Activated CD4-positive, alpha-beta T cell treated with anti-CD3 and anti-CD28 coated beads, Interleukin-2, amount 10 ng/mL, durations not matched to agents 24 days and 14 days (primary cell): Measurements from ENCODE around the gene LPA. TPM values are rescaled to one million over a fixed set of nuclear protein-coding genes. Genes with fewer than 3 reads are reported as not detected.
A peak's percentile ranks its signal among the peaks of the same experiment; 100 is the strongest.
"Not testable (repeated sequence)": the region's sequence is repeated elsewhere in the genome, so short reads cannot be mapped to it uniquely, and the experiment has no call there.

ENCODE experiments used
- DNase-seq: peaks from one replicate; pipeline ENCODE4 v3.0.0; 2022
- H3K27ac Mint-ChIP-seq: one replicate; pipeline ENCODE4 v1.8.0; 2022; ENCODE audit warnings: mild to moderate bottlenecking, mixed read lengths
- H3K27me3 Mint-ChIP-seq: one replicate; pipeline ENCODE4 v1.8.0; 2022; ENCODE audit warnings: mixed read lengths
- H3K36me3 Mint-ChIP-seq: one replicate; pipeline ENCODE4 v1.8.0; 2022; ENCODE audit warnings: low read depth, mild to moderate bottlenecking, mixed read lengths
- H3K4me1 Mint-ChIP-seq: one replicate; pipeline ENCODE4 v1.8.0; 2021; ENCODE audit warnings: mixed read lengths
- H3K4me3 Mint-ChIP-seq: one replicate; pipeline ENCODE4 v1.8.0; 2022; ENCODE audit warnings: mild to moderate bottlenecking, moderate library complexity, mixed read lengths
- H3K9me3 Mint-ChIP-seq: one replicate; pipeline ENCODE4 v1.8.0; 2021; ENCODE audit warnings: mixed read lengths
- intact Hi-C: fragments of 100-400 bp; cut with micrococcal nuclease; formaldehyde crosslinking; loops from one replicate; pipeline ENCODE4 v1.15.1; 2023
- total RNA-seq: library from RNA; stranded (reverse); gene quantifications from 2 replicates; pipeline ENCODE4 v1.2.3, GENCODE V29; 2022

The LPA gene
- total RNA-seq, 1 donor from 2014 or later: not detected

DNA sequence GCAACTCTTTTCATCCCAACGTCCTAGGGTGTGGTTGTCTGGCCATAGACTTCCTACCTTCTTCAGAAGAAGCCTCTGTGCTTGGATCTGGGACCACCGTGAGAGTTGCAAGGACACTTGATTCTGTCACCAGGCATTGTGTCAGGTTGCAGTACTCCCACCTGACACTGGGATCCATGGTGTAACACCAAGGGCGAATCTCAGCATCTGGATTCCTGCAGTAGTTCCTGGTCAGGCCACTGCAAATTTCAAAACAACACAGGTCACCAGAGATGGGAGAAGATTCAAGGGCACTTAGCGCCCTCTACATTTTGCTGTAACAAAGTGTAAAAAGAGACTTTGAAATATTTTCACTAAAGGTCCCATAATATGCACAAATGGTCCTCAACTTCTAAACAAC lies 68.8 kb downstream of the LPA start:
- H3K36me3 Mint-ChIP-seq, H3K9me3 Mint-ChIP-seq, H3K27ac Mint-ChIP-seq, DNase-seq, H3K4me3 Mint-ChIP-seq, H3K27me3 Mint-ChIP-seq, intact Hi-C loops, H3K4me1 Mint-ChIP-seq: not testable (repeated sequence)

DNA sequence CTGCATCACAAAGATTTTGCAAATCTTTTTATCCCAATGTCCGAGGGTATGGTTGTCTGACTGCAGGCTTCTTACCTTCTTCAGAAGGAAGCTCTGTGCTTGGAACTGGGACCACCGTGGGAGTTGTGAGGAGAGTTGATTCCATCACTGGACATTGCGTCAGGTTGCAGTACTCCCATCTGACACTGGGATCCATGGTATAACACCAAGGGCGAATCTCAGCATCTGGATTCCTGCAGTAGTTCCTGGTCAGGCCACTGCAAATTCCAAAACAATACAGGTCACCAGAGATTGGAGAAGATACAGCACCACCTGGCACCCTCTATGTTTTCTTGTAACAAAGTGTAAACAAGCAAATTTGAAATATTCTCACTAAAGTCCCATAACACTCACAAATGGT lies 77.7 kb downstream of the LPA start:
- Mint-ChIP-seq H3K4me1 (no peaks in the 10 kb centered on the region), H3K27ac (no peak overlapping the region), H3K36me3 (no peaks in the 10 kb centered on the region), H3K27me3 (peaks cover 2% of the 10 kb centered on the region), H3K4me3 (no peak overlapping the region), H3K9me3 (no peaks in the 10 kb centered on the region)
- intact Hi-C loops: no loop called here
- no peak for DNase-seq

- Mint-ChIP-seq H3K27me3 (peaks cover 4% of the 10 kb centered on the region), H3K4me1 (no peaks in the 10 kb centered on the region), H3K27ac (no peak overlapping the region), H3K9me3 (no peaks in the 10 kb centered on the region), H3K36me3 (no peaks in the 10 kb centered on the region), H3K4me3 (no peak overlapping the region)
- intact Hi-C loops: no loop called here
- DNase-seq: no peak
Observed at GRCh38 chr6:160583794-160584193, 80.3 kb downstream of the LPA start.

DNA sequence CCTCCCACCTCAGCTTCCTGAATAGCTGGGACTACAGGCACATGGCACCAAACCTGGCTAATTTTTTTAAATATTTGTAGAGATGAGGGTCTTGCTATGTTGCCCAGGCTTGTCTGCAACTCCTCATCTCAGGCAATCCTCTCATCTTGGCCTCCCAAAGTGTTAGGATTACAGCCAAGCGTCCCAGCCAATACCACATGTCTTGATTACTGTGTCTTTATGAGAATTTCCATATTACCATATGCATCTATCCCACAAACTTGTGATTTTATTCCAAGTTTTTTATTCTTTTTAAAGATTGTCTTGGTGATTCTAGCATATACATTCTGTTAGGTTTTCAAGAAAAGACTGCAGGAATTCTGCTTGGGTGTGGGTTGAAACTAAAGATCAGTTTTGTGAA lies 82.7 kb downstream of the LPA start:
- Mint-ChIP-seq H3K4me1 (no peaks in the 10 kb centered on the region), H3K36me3 (no peaks in the 10 kb centered on the region), H3K9me3 (no peaks in the 10 kb centered on the region), H3K27ac (no peak overlapping the region), H3K27me3 (peaks cover 4% of the 10 kb centered on the region), H3K4me3 (no peak overlapping the region)
- intact Hi-C loops: no loop called here
- DNase-seq: no peak

- H3K27ac Mint-ChIP-seq, DNase-seq, H3K36me3 Mint-ChIP-seq, H3K4me1 Mint-ChIP-seq, intact Hi-C loops, H3K9me3 Mint-ChIP-seq, H3K4me3 Mint-ChIP-seq: not testable (repeated sequence)
- H3K27me3 Mint-ChIP-seq: peaks cover 10% of the 10 kb centered on the region
Observed at GRCh38 chr6:160578515-160578914, 85.6 kb downstream of the LPA start.

DNA sequence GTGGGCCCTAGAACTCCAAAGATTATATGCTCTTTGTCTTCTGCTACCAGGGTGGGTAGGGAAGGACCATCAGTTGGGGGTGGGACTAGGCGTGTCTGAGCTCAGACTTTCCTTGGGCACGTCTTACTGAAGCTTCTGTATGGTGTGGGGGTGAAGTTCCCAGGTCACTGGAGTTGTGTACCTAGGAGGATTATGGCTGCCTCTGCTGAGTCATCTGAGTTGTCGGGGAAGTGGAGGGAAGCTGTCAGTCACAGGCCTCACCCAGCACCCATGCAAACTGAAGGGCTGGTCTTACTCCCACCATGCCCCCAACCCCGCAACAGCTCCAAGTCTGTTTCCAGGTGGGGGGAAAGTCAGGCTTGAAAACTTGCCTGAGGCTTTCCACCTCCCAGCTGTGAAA lies 90.1 kb downstream of the LPA start:
- Mint-ChIP-seq H3K4me1 (no peaks in the 10 kb centered on the region), H3K4me3 (no peak overlapping the region), H3K9me3 (no peaks in the 10 kb centered on the region), H3K27ac (no peak overlapping the region), H3K36me3 (no peaks in the 10 kb centered on the region), H3K27me3 (peaks cover 6% of the 10 kb centered on the region)
- DNase-seq: no peak
- intact Hi-C loops: no loop called here

GRCh38 chr6:160571201-160571600 lies 92.9 kb downstream of the LPA start:
- H3K4me1 Mint-ChIP-seq, H3K9me3 Mint-ChIP-seq, H3K27ac Mint-ChIP-seq, H3K4me3 Mint-ChIP-seq, H3K36me3 Mint-ChIP-seq, DNase-seq, intact Hi-C loops: not testable (repeated sequence)
- peaks cover 11% of the 10 kb centered on the region for H3K27me3 Mint-ChIP-seq

DNA sequence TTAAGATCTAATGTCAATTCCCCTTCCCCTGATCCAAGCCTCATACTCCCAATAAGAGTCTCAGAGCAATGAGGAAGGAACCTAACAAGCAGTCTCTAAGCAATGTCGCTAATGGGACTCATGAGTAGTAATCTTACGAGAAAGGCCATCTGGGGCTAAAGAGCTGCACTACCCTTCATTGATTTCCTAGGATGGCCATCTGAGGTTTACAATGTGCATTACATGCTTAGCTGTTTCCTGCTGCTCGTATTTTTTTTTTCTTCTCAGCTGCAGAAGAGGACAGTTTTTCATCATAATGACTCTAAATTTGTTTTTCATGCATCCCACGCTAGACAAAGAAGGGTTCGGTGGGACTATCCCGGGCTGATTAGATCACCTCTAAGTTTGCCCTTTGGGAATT lies 119.3 kb downstream of the LPA start:
- no peaks in the 10 kb centered on the region for H3K9me3 Mint-ChIP-seq
- H3K27me3 Mint-ChIP-seq: peaks cover 8% of the 10 kb centered on the region
- no peak overlapping the region for H3K27ac Mint-ChIP-seq
- intact Hi-C loops: no loop called here
- no peak overlapping the region for H3K4me3 Mint-ChIP-seq
- no peaks in the 10 kb centered on the region for H3K4me1 Mint-ChIP-seq
- no peaks in the 10 kb centered on the region for H3K36me3 Mint-ChIP-seq
- no peak for DNase-seq

GRCh38 chr6:160535270-160535669 lies 128.8 kb downstream of the LPA start:
- no peak for DNase-seq
- Mint-ChIP-seq H3K9me3 (no peaks in the 10 kb centered on the region), H3K27ac (no peak overlapping the region), H3K36me3 (no peaks in the 10 kb centered on the region), H3K4me3 (no peak overlapping the region), H3K4me1 (no peaks in the 10 kb centered on the region), H3K27me3 (peaks cover 15% of the 10 kb centered on the region)
- intact Hi-C loops: loop anchor here (1.0 kb wide), 1 partner anchor 79 kb away; no protein-coding TSS in a partner anchor

DNA sequence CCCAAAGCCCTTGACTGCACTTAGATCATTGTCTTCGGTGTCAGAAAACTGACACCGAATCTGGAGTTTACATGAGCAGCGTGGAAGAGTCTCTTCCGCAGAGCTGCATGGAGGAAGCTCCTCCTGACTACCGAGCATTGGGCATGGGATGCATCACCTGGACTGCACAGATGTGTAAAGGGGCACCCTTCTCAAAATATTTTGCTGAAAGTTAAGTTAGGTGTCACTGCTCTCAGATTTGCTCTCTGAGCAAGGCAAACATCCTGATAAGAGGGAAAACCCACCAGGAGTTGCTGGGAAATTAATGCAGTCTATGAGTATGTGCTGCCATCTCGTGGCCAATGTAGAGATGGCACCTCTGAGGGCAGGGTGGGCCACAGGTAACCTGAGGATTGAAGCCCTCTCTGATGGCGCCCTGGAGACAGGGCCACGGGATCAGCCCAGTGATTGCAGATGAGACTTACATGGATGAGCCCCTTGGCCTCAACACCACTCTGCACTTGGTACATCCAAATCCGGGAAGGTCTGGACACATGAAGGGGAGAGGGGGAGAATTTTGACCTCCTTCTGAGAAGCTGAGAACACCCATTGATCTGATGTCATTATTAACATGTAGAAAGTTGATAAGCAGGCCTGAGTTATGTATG lies 129.9 kb downstream of the LPA start:
- intact Hi-C loops: loop anchor here (1.0 kb wide), 2 partner anchors 14 to 396 kb away; no protein-coding TSS in a partner anchor
- Mint-ChIP-seq H3K27ac (no peak overlapping the region), H3K36me3 (no peaks in the 10 kb centered on the region), H3K9me3 (peaks cover under 1% of the 10 kb centered on the region), H3K4me3 (no peak overlapping the region), H3K4me1 (no peaks in the 10 kb centered on the region), H3K27me3 (peaks cover 24% of the 10 kb centered on the region)
- peak; percentile 86 for DNase-seq

GRCh38 chr6:160532315-160532714 lies 131.8 kb downstream of the LPA start:
- Mint-ChIP-seq H3K27ac (no peak overlapping the region), H3K36me3 (no peaks in the 10 kb centered on the region), H3K27me3 (peaks cover 40% of the 10 kb centered on the region), H3K9me3 (peaks cover 4% of the 10 kb centered on the region), H3K4me3 (no peak overlapping the region), H3K4me1 (no peaks in the 10 kb centered on the region)
- intact Hi-C loops: no loop called here
- DNase-seq: peak; percentile 46

DNA sequence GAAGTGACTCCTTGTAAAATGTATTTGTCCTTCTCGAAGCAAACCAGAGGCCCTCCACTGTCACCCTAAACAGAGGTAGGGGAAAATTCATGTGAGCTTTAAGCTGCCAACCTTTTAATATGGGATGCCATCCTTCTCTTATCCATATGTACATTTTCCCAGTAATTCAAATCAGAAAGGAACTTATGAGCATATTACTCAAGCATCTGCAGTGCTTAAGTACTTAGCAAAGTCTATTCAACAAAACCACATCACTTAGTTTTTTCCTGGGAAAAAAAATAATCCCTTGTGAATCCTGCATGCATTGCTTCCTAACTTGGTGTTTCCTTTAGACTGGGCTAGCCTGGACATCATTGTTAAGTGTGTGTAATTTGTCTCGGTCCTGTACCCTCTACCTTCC lies 132.2 kb downstream of the LPA start:
- Mint-ChIP-seq H3K4me3 (no peak overlapping the region), H3K27me3 (peaks cover 43% of the 10 kb centered on the region), H3K4me1 (no peaks in the 10 kb centered on the region), H3K9me3 (peaks cover 4% of the 10 kb centered on the region), H3K36me3 (no peaks in the 10 kb centered on the region), H3K27ac (no peak overlapping the region)
- intact Hi-C loops: no loop called here
- no peak for DNase-seq

GRCh38 chr6:160529524-160529923 lies 134.6 kb downstream of the LPA start:
- DNase-seq, H3K36me3 Mint-ChIP-seq, intact Hi-C loops, H3K9me3 Mint-ChIP-seq, H3K4me1 Mint-ChIP-seq, H3K27ac Mint-ChIP-seq, H3K4me3 Mint-ChIP-seq: not testable (repeated sequence)
- H3K27me3 Mint-ChIP-seq: peaks cover 56% of the 10 kb centered on the region

- intact Hi-C loops: loop anchor here (5.0 kb wide), 1 partner anchor 849 kb away; no protein-coding TSS in a partner anchor
- DNase-seq: no peak
- peaks cover 28% of the 10 kb centered on the region for H3K4me1 Mint-ChIP-seq
Observed at GRCh38 chr6:160523223-160523622, 140.9 kb downstream of the LPA start.

More at GRCh38 chr6:160523223-160523622, 140.9 kb downstream of the LPA start:
- Mint-ChIP-seq H3K27ac (no peak overlapping the region), H3K36me3 (no peaks in the 10 kb centered on the region), H3K9me3 (no peaks in the 10 kb centered on the region), H3K27me3 (peaks cover 50% of the 10 kb centered on the region), H3K4me3 (no peak overlapping the region)
